WTC11 (cell line): ENCODE results near the gene IGFBPL1. TPM values are rescaled to one million over a fixed set of nuclear protein-coding genes. Genes with fewer than 3 reads are reported as not detected.
A peak's percentile ranks its signal among the peaks of the same experiment; 100 is the strongest.

ENCODE experiments used
- CBFB ChIP-seq: sonication (generic); formaldehyde crosslinking; IDR thresholded peaks from 2 replicates; pipeline ENCODE4 v1.8.1; 2022; ENCODE audit warnings: mild to moderate bottlenecking, low read depth, missing genetic modification reagents
- CREB1 ChIP-seq: sonication (generic); formaldehyde crosslinking; IDR thresholded peaks from 2 replicates; pipeline ENCODE4 v1.8.0; 2023; ENCODE audit warnings: mild to moderate bottlenecking, missing genetic modification reagents
- ELF4 ChIP-seq: sonication (generic); formaldehyde crosslinking; IDR thresholded peaks from 2 replicates; pipeline ENCODE4 v1.8.1; 2022; ENCODE audit warnings: low read depth, mild to moderate bottlenecking, moderate library complexity, missing genetic modification reagents
- ETV6 ChIP-seq: sonication (generic); formaldehyde crosslinking; IDR thresholded peaks from 2 replicates; pipeline ENCODE4 v1.8.1; 2022; ENCODE audit warnings: mild to moderate bottlenecking, missing genetic modification reagents
- FOXK1 ChIP-seq: sonication (generic); formaldehyde crosslinking; IDR thresholded peaks from 2 replicates; pipeline ENCODE4 v1.8.0; 2022; ENCODE audit warnings: mild to moderate bottlenecking, moderate library complexity, missing genetic modification reagents
- HMGA2 ChIP-seq: fragments of 250-450 bp; sonication (Bioruptor Pico); IDR thresholded peaks from 2 replicates; pipeline ENCODE4 v1.4.0; 2021; ENCODE audit warnings: mild to moderate bottlenecking, moderate library complexity
- MXD4 ChIP-seq: fragments of 250-450 bp; sonication (Bioruptor Pico); IDR thresholded peaks from 2 replicates; pipeline ENCODE4 v1.8.0; 2021; ENCODE audit warnings: mild to moderate bottlenecking, moderate library complexity, borderline replicate concordance
- MYBL2 ChIP-seq: sonication (generic); formaldehyde crosslinking; IDR thresholded peaks from 2 replicates; pipeline ENCODE4 v1.8.1; 2023; ENCODE audit warnings: mild to moderate bottlenecking, moderate library complexity, missing genetic modification reagents
- NFYB ChIP-seq: sonication (generic); formaldehyde crosslinking; conservative IDR thresholded peaks from 2 replicates; pipeline ENCODE4 v1.8.0; 2022; ENCODE audit warnings: low read depth, missing genetic modification reagents
- NR2C2 ChIP-seq: sonication (generic); formaldehyde crosslinking; IDR thresholded peaks from 2 replicates; pipeline ENCODE4 v1.8.0; 2022; ENCODE audit warnings: mild to moderate bottlenecking, missing genetic modification reagents
- OVOL2 ChIP-seq: fragments of 250-450 bp; sonication (Bioruptor Pico); IDR thresholded peaks from 2 replicates; pipeline ENCODE4 v1.9.0; 2021; ENCODE audit warnings: mild to moderate bottlenecking, borderline replicate concordance
- RELA ChIP-seq: sonication (generic); formaldehyde crosslinking; IDR thresholded peaks from 2 replicates; pipeline ENCODE4 v1.8.1; 2022; ENCODE audit warnings: missing genetic modification reagents, mild to moderate bottlenecking, borderline replicate concordance
- RORB ChIP-seq: fragments of 250-450 bp; sonication (Bioruptor Pico); IDR thresholded peaks from 2 replicates; pipeline ENCODE4 v1.9.0; 2021; ENCODE audit warnings: mild to moderate bottlenecking
- SP1 ChIP-seq: sonication (generic); formaldehyde crosslinking; conservative IDR thresholded peaks from 2 replicates; pipeline ENCODE4 v1.8.1; 2022; ENCODE audit warnings: missing genetic modification reagents
- ZBTB21 ChIP-seq: sonication (generic); formaldehyde crosslinking; IDR thresholded peaks from 2 replicates; pipeline ENCODE4 v1.8.1; 2023; ENCODE audit warnings: mild to moderate bottlenecking, missing genetic modification reagents, borderline replicate concordance
- ZNF219 ChIP-seq: sonication (generic); formaldehyde crosslinking; IDR thresholded peaks from 2 replicates; pipeline ENCODE4 v1.8.0; 2023; ENCODE audit warnings: missing genetic modification reagents, mild to moderate bottlenecking, borderline replicate concordance
- ZNF232 ChIP-seq: sonication (generic); formaldehyde crosslinking; IDR thresholded peaks from 2 replicates; pipeline ENCODE4 v1.8.0; 2022; ENCODE audit warnings: mild to moderate bottlenecking, missing genetic modification reagents
- ZNF263 ChIP-seq: sonication (generic); formaldehyde crosslinking; IDR thresholded peaks from 2 replicates; pipeline ENCODE4 v1.8.1; 2022; ENCODE audit warnings: low read depth, mild to moderate bottlenecking, moderate library complexity, missing genetic modification reagents
- ZNF317 ChIP-seq: sonication (generic); formaldehyde crosslinking; IDR thresholded peaks from 2 replicates; pipeline ENCODE4 v1.8.1; 2023; ENCODE audit warnings: low read depth, mild to moderate bottlenecking, moderate library complexity, missing genetic modification reagents, borderline replicate concordance
- ZNF416 ChIP-seq: fragments of 250-450 bp; sonication (Bioruptor Pico); IDR thresholded peaks from 2 replicates; pipeline ENCODE4 v1.9.0; 2021; ENCODE audit warnings: mild to moderate bottlenecking, inconsistent platforms
- total RNA-seq: library from RNA; stranded (reverse); gene quantifications from 3 replicates; pipeline ENCODE4 v1.2.3, GENCODE V29; 2021
- TF ChIP-seq, protein P1 (sequence below): fragments of 250-450 bp; sonication (Bioruptor Pico); IDR thresholded peaks from 2 replicates; pipeline ENCODE4 v1.9.0; 2021; ENCODE audit warnings: mild to moderate bottlenecking, borderline replicate concordance
- TF ChIP-seq, protein P2 (sequence below): sonication (generic); formaldehyde crosslinking; IDR thresholded peaks from 2 replicates; pipeline ENCODE4 v1.8.1; 2022; ENCODE audit warnings: missing genetic modification reagents, borderline replicate concordance
- TF ChIP-seq, protein P3 (sequence below): fragments of 250-450 bp; sonication (Bioruptor Pico); conservative IDR thresholded peaks from 2 replicates; pipeline ENCODE4 v1.9.0; 2021; ENCODE audit warnings: mild to moderate bottlenecking
- TF ChIP-seq, protein P4 (sequence below): sonication (generic); formaldehyde crosslinking; IDR thresholded peaks from 2 replicates; pipeline ENCODE4 v1.8.0; 2023; ENCODE audit warnings: mild to moderate bottlenecking, missing genetic modification reagents
- TF ChIP-seq, protein P5 (sequence below): fragments of 250-450 bp; sonication (Bioruptor Pico); IDR thresholded peaks from 2 replicates; pipeline ENCODE4 v2.1.2; 2022; ENCODE audit warnings: mild to moderate bottlenecking, moderate library complexity
- TF ChIP-seq, protein P6 (sequence below): sonication (generic); formaldehyde crosslinking; IDR thresholded peaks from 2 replicates; pipeline ENCODE4 v1.8.0; 2023; ENCODE audit warnings: missing genetic modification reagents

The IGFBPL1 gene
- total RNA-seq, 1 experiment from 2014 or later, result 36.7 TPM

DNA sequence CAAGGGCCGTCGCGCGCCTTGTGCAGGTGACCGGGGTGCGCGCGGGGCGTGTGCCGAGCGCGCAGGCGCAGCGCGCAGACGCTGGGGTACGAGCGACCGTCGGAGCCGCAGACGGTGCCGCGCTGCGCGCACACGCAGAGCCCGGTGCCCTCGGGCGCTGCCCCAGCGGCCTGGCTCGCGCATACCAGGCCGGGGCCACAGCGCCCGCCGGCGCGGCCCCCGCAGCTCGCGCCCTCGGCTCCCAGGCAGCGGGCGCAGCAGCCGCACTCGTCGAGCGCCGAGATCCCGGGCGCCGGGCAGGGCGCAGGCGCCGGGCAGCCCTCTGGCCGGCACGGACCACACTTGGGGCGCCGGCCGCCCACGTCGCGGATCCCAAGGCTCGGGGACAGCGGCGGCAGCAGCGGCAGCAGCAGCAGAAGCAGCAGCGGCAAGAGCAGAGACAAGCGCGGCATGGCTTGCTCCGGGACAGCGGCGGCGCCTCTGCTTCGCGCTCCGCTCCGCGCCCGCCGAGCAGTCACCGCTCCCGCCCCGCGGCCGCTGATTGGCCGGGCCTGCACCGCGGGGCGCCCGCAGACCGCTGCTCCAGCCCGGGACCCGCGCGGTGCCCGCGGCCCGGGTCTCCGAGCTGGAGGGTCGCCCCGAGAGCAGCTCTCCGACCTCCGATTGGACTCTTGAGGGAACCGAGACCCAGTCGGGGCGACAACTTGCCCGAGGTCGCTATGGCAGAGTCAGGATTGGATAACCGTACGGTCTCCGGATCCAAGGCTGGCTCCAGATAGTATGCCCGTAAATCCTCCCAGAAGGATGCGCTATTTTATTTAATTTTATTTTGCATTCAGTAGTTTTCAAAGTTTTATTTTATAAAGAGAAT, at the start of gene IGFBPL1 (continued):
- TF ChIP-seq, protein P1, sequence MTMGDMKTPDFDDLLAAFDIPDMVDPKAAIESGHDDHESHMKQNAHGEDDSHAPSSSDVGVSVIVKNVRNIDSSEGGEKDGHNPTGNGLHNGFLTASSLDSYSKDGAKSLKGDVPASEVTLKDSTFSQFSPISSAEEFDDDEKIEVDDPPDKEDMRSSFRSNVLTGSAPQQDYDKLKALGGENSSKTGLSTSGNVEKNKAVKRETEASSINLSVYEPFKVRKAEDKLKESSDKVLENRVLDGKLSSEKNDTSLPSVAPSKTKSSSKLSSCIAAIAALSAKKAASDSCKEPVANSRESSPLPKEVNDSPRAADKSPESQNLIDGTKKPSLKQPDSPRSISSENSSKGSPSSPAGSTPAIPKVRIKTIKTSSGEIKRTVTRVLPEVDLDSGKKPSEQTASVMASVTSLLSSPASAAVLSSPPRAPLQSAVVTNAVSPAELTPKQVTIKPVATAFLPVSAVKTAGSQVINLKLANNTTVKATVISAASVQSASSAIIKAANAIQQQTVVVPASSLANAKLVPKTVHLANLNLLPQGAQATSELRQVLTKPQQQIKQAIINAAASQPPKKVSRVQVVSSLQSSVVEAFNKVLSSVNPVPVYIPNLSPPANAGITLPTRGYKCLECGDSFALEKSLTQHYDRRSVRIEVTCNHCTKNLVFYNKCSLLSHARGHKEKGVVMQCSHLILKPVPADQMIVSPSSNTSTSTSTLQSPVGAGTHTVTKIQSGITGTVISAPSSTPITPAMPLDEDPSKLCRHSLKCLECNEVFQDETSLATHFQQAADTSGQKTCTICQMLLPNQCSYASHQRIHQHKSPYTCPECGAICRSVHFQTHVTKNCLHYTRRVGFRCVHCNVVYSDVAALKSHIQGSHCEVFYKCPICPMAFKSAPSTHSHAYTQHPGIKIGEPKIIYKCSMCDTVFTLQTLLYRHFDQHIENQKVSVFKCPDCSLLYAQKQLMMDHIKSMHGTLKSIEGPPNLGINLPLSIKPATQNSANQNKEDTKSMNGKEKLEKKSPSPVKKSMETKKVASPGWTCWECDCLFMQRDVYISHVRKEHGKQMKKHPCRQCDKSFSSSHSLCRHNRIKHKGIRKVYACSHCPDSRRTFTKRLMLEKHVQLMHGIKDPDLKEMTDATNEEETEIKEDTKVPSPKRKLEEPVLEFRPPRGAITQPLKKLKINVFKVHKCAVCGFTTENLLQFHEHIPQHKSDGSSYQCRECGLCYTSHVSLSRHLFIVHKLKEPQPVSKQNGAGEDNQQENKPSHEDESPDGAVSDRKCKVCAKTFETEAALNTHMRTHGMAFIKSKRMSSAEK (CRISPR knock-in tag), result no peak
- TF ChIP-seq MXD4 (CRISPR knock-in tag) (no peak), NR2C2 (CRISPR knock-in tag) (no peak), SP1 (CRISPR knock-in tag) (0 out of 2 replicates have a peak, but pooled peaks have one; percentile 25), ETV6 (CRISPR knock-in tag) (no peak; the same call in 1 of the 2 replicates), FOXK1 (peak; percentile 78; the same call in 1 of the 2 replicates), CREB1 (CRISPR knock-in tag) (no peak), MYBL2 (CRISPR knock-in tag) (no peak), ELF4 (0 out of 2 replicates have a peak, but pooled peaks have one; percentile 47), ZNF232 (CRISPR knock-in tag) (no peak), NFYB (CRISPR knock-in tag) (peak; percentile 81), ZNF416 (CRISPR knock-in tag) (no peak), RORB (CRISPR knock-in tag) (no peak), ZNF263 (CRISPR knock-in tag) (no peak), CBFB (CRISPR knock-in tag) (no peak), HMGA2 (CRISPR knock-in tag) (no peak), ZBTB21 (CRISPR knock-in tag) (0 out of 2 replicates have a peak, but pooled peaks have one; percentile 8), OVOL2 (CRISPR knock-in tag) (no peak), ZNF317 (0 out of 2 replicates have a peak, but pooled peaks have one; percentile 44), RELA (CRISPR knock-in tag) (peak; percentile 72; the same call in 1 of the 2 replicates), ZNF219 (CRISPR knock-in tag) (no peak)
- TF ChIP-seq, protein P2, sequence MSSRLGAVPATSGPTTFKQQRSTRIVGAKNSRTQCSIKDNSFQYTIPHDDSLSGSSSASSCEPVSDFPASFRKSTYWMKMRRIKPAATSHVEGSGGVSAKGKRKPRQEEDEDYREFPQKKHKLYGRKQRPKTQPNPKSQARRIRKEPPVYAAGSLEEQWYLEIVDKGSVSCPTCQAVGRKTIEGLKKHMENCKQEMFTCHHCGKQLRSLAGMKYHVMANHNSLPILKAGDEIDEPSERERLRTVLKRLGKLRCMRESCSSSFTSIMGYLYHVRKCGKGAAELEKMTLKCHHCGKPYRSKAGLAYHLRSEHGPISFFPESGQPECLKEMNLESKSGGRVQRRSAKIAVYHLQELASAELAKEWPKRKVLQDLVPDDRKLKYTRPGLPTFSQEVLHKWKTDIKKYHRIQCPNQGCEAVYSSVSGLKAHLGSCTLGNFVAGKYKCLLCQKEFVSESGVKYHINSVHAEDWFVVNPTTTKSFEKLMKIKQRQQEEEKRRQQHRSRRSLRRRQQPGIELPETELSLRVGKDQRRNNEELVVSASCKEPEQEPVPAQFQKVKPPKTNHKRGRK (CRISPR knock-in tag), result no peak
- TF ChIP-seq, protein P3, sequence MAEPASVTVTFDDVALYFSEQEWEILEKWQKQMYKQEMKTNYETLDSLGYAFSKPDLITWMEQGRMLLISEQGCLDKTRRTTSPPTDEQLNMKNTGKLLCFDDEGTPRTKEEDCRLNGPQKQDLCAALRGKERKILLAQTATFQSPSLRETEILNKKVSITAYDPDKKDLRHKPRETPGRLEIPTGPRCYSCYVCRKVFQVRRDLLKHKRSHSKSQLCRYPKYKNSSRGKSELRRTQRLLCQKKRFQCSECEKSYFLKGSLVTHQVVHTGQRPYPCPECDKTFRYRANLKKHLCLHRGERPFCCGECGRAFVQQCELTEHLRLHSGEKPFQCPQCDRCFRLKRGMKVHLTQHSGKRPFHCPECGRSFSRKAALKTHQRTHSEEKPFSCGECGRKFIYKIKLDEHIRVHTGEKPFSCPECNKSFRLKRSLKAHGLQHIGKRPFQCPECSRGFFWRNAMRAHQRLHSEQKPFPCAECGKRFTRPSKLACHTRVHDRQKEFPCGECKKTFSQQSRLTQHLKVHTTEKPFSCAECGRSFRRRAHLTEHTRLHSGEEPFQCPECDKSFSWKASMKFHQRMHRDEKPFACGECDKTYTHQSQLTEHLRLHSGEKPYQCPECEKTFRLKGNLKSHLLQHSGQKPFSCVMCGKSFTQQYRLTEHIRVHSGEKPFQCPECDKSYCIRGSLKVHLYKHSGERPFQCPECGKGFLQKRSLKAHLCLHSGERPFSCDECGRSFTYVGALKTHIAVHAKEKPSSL (CRISPR knock-in tag), result no peak
- TF ChIP-seq, protein P4, sequence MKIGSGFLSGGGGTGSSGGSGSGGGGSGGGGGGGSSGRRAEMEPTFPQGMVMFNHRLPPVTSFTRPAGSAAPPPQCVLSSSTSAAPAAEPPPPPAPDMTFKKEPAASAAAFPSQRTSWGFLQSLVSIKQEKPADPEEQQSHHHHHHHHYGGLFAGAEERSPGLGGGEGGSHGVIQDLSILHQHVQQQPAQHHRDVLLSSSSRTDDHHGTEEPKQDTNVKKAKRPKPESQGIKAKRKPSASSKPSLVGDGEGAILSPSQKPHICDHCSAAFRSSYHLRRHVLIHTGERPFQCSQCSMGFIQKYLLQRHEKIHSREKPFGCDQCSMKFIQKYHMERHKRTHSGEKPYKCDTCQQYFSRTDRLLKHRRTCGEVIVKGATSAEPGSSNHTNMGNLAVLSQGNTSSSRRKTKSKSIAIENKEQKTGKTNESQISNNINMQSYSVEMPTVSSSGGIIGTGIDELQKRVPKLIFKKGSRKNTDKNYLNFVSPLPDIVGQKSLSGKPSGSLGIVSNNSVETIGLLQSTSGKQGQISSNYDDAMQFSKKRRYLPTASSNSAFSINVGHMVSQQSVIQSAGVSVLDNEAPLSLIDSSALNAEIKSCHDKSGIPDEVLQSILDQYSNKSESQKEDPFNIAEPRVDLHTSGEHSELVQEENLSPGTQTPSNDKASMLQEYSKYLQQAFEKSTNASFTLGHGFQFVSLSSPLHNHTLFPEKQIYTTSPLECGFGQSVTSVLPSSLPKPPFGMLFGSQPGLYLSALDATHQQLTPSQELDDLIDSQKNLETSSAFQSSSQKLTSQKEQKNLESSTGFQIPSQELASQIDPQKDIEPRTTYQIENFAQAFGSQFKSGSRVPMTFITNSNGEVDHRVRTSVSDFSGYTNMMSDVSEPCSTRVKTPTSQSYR (CRISPR knock-in tag), result 0 out of 2 replicates have a peak, but pooled peaks have one; percentile 73
- TF ChIP-seq, protein P5, sequence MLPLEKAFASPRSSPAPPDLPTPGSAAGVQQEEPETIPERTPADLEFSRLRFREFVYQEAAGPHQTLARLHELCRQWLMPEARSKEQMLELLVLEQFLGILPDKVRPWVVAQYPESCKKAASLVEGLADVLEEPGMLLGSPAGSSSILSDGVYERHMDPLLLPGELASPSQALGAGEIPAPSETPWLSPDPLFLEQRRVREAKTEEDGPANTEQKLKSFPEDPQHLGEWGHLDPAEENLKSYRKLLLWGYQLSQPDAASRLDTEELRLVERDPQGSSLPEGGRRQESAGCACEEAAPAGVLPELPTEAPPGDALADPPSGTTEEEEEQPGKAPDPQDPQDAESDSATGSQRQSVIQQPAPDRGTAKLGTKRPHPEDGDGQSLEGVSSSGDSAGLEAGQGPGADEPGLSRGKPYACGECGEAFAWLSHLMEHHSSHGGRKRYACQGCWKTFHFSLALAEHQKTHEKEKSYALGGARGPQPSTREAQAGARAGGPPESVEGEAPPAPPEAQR (CRISPR knock-in tag), result no peak
- TF ChIP-seq, protein P6, sequence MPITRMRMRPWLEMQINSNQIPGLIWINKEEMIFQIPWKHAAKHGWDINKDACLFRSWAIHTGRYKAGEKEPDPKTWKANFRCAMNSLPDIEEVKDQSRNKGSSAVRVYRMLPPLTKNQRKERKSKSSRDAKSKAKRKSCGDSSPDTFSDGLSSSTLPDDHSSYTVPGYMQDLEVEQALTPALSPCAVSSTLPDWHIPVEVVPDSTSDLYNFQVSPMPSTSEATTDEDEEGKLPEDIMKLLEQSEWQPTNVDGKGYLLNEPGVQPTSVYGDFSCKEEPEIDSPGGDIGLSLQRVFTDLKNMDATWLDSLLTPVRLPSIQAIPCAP, result 0 out of 2 replicates have a peak, but pooled peaks have one; percentile 80
